ENCODE results near the gene PRDM8. TPM values are rescaled to one million over a fixed set of nuclear protein-coding genes. Genes with fewer than 3 reads are reported as not detected.
A peak's percentile ranks its signal among the peaks of the same experiment; 100 is the strongest.

Gene PRDM8
- 10 to 100 TPM in 1 of 2 donors, 1 to 10 TPM in 1; 8.8 to 10.0 TPM for total RNA-seq
- 10 to 100 TPM; 44.4 to 49.6 TPM for polyA plus RNA-seq (ENCODE audit: insufficient read length in 2 of 2)
- long read RNA-seq, donor 1, transcript PRDM8-202 (4 exons, 3,124 nt), result major isoform, 5 of 10 reads
- long read RNA-seq, donor 1, partial matches to known transcripts, result 5 of 10 reads
- long read RNA-seq, donor 1, other reads (novel, unspliced or antisense), result 0 of 10 reads
- long read RNA-seq, donor 2, partial matches to known transcripts, result 0 of 1 reads
- long read RNA-seq, donor 2, other reads (novel, unspliced or antisense), result 0 of 1 reads
- long read RNA-seq, donor 3, partial matches to known transcripts, result 0 of 5 reads
- long read RNA-seq, donor 3, other reads (novel, unspliced or antisense), result 0 of 5 reads
- long read RNA-seq, donor 4, result 0 reads

- peaks cover 66% of the 10 kb centered on the region for H3K27me3 ChIP-seq (ENCODE audit: control insufficient read depth, insufficient read depth, low read length)
- peak within 1 kb of the TSS; percentile 86 for H3K27ac ChIP-seq (ENCODE audit: low read depth, low read length)
- peak within 1 kb of the TSS; percentile 63 for H3K4me3 ChIP-seq (ENCODE audit: low read depth, low read length)
- peaks cover 7% of the 10 kb centered on the region for H3K36me3 ChIP-seq (ENCODE audit: control insufficient read depth, insufficient read depth, low read length)
- peaks cover 26% of the 10 kb centered on the region for H3K4me1 ChIP-seq (ENCODE audit: control insufficient read depth, insufficient read depth, low read length)
- no peaks in the 10 kb centered on the region for H3K9me3 ChIP-seq (ENCODE audit: control insufficient read depth, insufficient read depth, low read length)
- 2% methylated on average over 42 of the region's 42 CpGs for WGBS (ENCODE audit: insufficient coverage)
- peak in 4 of 6 donors; percentile 71 to 96 (median 88) for DNase-seq (ENCODE audit: low read depth in 4 of 6, low spot score in 6 of 6)
Measured at GRCh38 chr4:80196922-80197573, at the start of gene PRDM8. Gene PRDM8 (plus strand): TSS chr4:80197503. CDS start chr4:80200081, 2,578 bp downstream.

GRCh38 chr4:80150387-80151180 lies 46.7 kb upstream of the PRDM8 start:
- Histone ChIP-seq H3K4me1 (ENCODE audit: control insufficient read depth, insufficient read depth, low read length) (no peaks in the 10 kb centered on the region), H3K27ac (ENCODE audit: low read depth, low read length) (no peak overlapping the region), H3K9me3 (ENCODE audit: control insufficient read depth, insufficient read depth, low read length) (no peaks in the 10 kb centered on the region), H3K36me3 (ENCODE audit: control insufficient read depth, insufficient read depth, low read length) (no peaks in the 10 kb centered on the region), H3K27me3 (ENCODE audit: control insufficient read depth, insufficient read depth, low read length) (no peaks in the 10 kb centered on the region), H3K4me3 (ENCODE audit: low read depth, low read length) (no peak overlapping the region)
- DNase-seq (ENCODE audit: low read depth in 4 of 6, low spot score in 6 of 6), result peak in 1 of 6 donors; percentile 36
- WGBS (ENCODE audit: insufficient coverage), result no CpG with 5 or more reads among the region's 1 CpG

GRCh38 chr4:80151981-80152380 lies 45.3 kb upstream of the PRDM8 start:
- Histone ChIP-seq H3K27ac (ENCODE audit: low read depth, low read length) (no peak overlapping the region), H3K9me3 (ENCODE audit: control insufficient read depth, insufficient read depth, low read length) (no peaks in the 10 kb centered on the region), H3K27me3 (ENCODE audit: control insufficient read depth, insufficient read depth, low read length) (no peaks in the 10 kb centered on the region), H3K36me3 (ENCODE audit: control insufficient read depth, insufficient read depth, low read length) (no peaks in the 10 kb centered on the region), H3K4me1 (ENCODE audit: control insufficient read depth, insufficient read depth, low read length) (no peaks in the 10 kb centered on the region), H3K4me3 (ENCODE audit: low read depth, low read length) (no peak overlapping the region)
- no peak for DNase-seq (ENCODE audit: low read depth in 4 of 6, low spot score in 6 of 6)
- WGBS (ENCODE audit: insufficient coverage), result 100% methylated on average over 1 of the region's 3 CpGs

GRCh38 chr4:80153874-80154544 lies 43.3 kb upstream of the PRDM8 start:
- 86% methylated on average over 1 of the region's 4 CpGs for WGBS (ENCODE audit: insufficient coverage)
- H3K4me3 ChIP-seq (ENCODE audit: low read depth, low read length), result no peak overlapping the region
- H3K4me1 ChIP-seq (ENCODE audit: control insufficient read depth, insufficient read depth, low read length), result no peaks in the 10 kb centered on the region
- H3K36me3 ChIP-seq (ENCODE audit: control insufficient read depth, insufficient read depth, low read length), result no peaks in the 10 kb centered on the region
- no peak overlapping the region for H3K27ac ChIP-seq (ENCODE audit: low read depth, low read length)
- DNase-seq (ENCODE audit: low read depth in 4 of 6, low spot score in 6 of 6), result no peak
- peaks cover 2% of the 10 kb centered on the region for H3K9me3 ChIP-seq (ENCODE audit: control insufficient read depth, insufficient read depth, low read length)
- no peaks in the 10 kb centered on the region for H3K27me3 ChIP-seq (ENCODE audit: control insufficient read depth, insufficient read depth, low read length)

GRCh38 chr4:80154545-80154933 lies 42.8 kb upstream of the PRDM8 start:
- no CpG with 5 or more reads among the region's 3 CpGs for WGBS (ENCODE audit: insufficient coverage)
- H3K27me3 ChIP-seq (ENCODE audit: control insufficient read depth, insufficient read depth, low read length), result no peaks in the 10 kb centered on the region
- DNase-seq (ENCODE audit: low read depth in 4 of 6, low spot score in 6 of 6), result peak in 1 of 6 donors; percentile 15
- H3K27ac ChIP-seq (ENCODE audit: low read depth, low read length), result no peak overlapping the region
- H3K4me3 ChIP-seq (ENCODE audit: low read depth, low read length), result no peak overlapping the region
- no peaks in the 10 kb centered on the region for H3K36me3 ChIP-seq (ENCODE audit: control insufficient read depth, insufficient read depth, low read length)
- peaks cover 2% of the 10 kb centered on the region for H3K9me3 ChIP-seq (ENCODE audit: control insufficient read depth, insufficient read depth, low read length)
- H3K4me1 ChIP-seq (ENCODE audit: control insufficient read depth, insufficient read depth, low read length), result no peaks in the 10 kb centered on the region

- no CpG with 5 or more reads among the region's 2 CpGs for WGBS (ENCODE audit: insufficient coverage)
- Histone ChIP-seq H3K27me3 (ENCODE audit: control insufficient read depth, insufficient read depth, low read length) (no peaks in the 10 kb centered on the region), H3K27ac (ENCODE audit: low read depth, low read length) (no peak overlapping the region), H3K36me3 (ENCODE audit: control insufficient read depth, insufficient read depth, low read length) (no peaks in the 10 kb centered on the region), H3K9me3 (ENCODE audit: control insufficient read depth, insufficient read depth, low read length) (peaks cover 2% of the 10 kb centered on the region), H3K4me1 (ENCODE audit: control insufficient read depth, insufficient read depth, low read length) (no peaks in the 10 kb centered on the region), H3K4me3 (ENCODE audit: low read depth, low read length) (no peak overlapping the region)
- DNase-seq (ENCODE audit: low read depth in 4 of 6, low spot score in 6 of 6), result peak in 2 of 6 donors; percentile 17 to 91
Measured at GRCh38 chr4:80155316-80155982, 41.9 kb upstream of the PRDM8 start.

GRCh38 chr4:80156410-80156809 lies 40.9 kb upstream of the PRDM8 start:
- H3K4me1 ChIP-seq (ENCODE audit: control insufficient read depth, insufficient read depth, low read length), result no peaks in the 10 kb centered on the region
- no peaks in the 10 kb centered on the region for H3K36me3 ChIP-seq (ENCODE audit: control insufficient read depth, insufficient read depth, low read length)
- H3K27me3 ChIP-seq (ENCODE audit: control insufficient read depth, insufficient read depth, low read length), result no peaks in the 10 kb centered on the region
- no peak for DNase-seq (ENCODE audit: low read depth in 4 of 6, low spot score in 6 of 6)
- no peak overlapping the region for H3K27ac ChIP-seq (ENCODE audit: low read depth, low read length)
- H3K4me3 ChIP-seq (ENCODE audit: low read depth, low read length), result no peak overlapping the region
- no CpG with 5 or more reads among the region's 2 CpGs for WGBS (ENCODE audit: insufficient coverage)
- peaks cover 2% of the 10 kb centered on the region for H3K9me3 ChIP-seq (ENCODE audit: control insufficient read depth, insufficient read depth, low read length)

GRCh38 chr4:80161413-80162058 lies 35.8 kb upstream of the PRDM8 start:
- H3K4me1 ChIP-seq (ENCODE audit: control insufficient read depth, insufficient read depth, low read length), result no peaks in the 10 kb centered on the region
- no peaks in the 10 kb centered on the region for H3K36me3 ChIP-seq (ENCODE audit: control insufficient read depth, insufficient read depth, low read length)
- H3K4me3 ChIP-seq (ENCODE audit: low read depth, low read length), result no peak overlapping the region
- no peaks in the 10 kb centered on the region for H3K27me3 ChIP-seq (ENCODE audit: control insufficient read depth, insufficient read depth, low read length)
- peaks cover 2% of the 10 kb centered on the region for H3K9me3 ChIP-seq (ENCODE audit: control insufficient read depth, insufficient read depth, low read length)
- WGBS (ENCODE audit: insufficient coverage), result 92% methylated on average over 9 of the region's 12 CpGs
- no peak for DNase-seq (ENCODE audit: low read depth in 4 of 6, low spot score in 6 of 6)
- no peak overlapping the region for H3K27ac ChIP-seq (ENCODE audit: low read depth, low read length)

All from spinal cord (tissue), 10 donors.